KOPT-K1 (cell line): Measurements from ENCODE around the gene PEX11B.

Experiments used
- H3K27ac ChIP-seq: fragments of 200-600 bp; sonication (generic); 2 replicates; pipeline ENCODE4 v1.5.1; 2016; ENCODE audit warnings: antibody characterized with exemption, mild to moderate bottlenecking, low read depth, low read length; ENCODE audit not compliant: poor library complexity, severe bottlenecking
- H3K36me3 ChIP-seq: fragments of 200-600 bp; sonication (generic); 2 replicates; pipeline ENCODE4 v1.5.1; 2017; ENCODE audit warnings: antibody characterized with exemption, mild to moderate bottlenecking, low read length, moderate library complexity; ENCODE audit not compliant: insufficient read depth
- H3K9me3 ChIP-seq: fragments of 200-600 bp; sonication (generic); 2 replicates; pipeline ENCODE4 v1.5.1; 2017; ENCODE audit warnings: antibody characterized with exemption, low read length, mild to moderate bottlenecking; ENCODE audit not compliant: insufficient read depth, poor library complexity, severe bottlenecking

PEX11B gene, protein sequence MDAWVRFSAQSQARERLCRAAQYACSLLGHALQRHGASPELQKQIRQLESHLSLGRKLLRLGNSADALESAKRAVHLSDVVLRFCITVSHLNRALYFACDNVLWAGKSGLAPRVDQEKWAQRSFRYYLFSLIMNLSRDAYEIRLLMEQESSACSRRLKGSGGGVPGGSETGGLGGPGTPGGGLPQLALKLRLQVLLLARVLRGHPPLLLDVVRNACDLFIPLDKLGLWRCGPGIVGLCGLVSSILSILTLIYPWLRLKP

GRCh38 chr1:145918144-145918991 is at the start of gene PEX11B:
TSS of gene PEX11B (minus strand) at chr1:145918717. CDS start at chr1:145918688, 29 bp downstream.
- peaks cover 44% of the 10 kb centered on the region for H3K36me3 ChIP-seq
- peak within 1 kb of the TSS; percentile 75 for H3K27ac ChIP-seq
- H3K9me3 ChIP-seq, result no peaks in the 10 kb centered on the region

DNA sequence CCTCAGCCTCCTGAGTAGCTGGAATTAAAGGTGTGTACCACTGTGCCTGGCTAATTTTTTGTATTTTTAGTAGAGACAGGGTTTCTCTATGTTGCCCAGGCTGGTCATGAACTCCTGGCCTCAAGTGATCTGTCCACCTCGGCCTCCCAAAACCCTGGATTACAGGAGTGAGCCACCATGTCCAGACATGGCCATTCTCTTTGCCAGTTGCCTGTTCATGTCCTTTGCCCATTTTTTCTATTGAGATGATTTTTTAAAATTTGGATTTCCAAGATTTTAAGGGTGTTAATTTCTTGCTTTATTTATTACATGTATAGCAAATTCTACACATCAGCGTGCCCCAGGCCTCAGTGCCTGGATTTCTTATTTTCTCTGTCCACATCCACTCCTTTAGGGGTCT is 48.8 kb upstream of the PEX11B start:
- Histone ChIP-seq H3K9me3 (peaks cover 12% of the 10 kb centered on the region), H3K27ac (no peak overlapping the region)

DNA sequence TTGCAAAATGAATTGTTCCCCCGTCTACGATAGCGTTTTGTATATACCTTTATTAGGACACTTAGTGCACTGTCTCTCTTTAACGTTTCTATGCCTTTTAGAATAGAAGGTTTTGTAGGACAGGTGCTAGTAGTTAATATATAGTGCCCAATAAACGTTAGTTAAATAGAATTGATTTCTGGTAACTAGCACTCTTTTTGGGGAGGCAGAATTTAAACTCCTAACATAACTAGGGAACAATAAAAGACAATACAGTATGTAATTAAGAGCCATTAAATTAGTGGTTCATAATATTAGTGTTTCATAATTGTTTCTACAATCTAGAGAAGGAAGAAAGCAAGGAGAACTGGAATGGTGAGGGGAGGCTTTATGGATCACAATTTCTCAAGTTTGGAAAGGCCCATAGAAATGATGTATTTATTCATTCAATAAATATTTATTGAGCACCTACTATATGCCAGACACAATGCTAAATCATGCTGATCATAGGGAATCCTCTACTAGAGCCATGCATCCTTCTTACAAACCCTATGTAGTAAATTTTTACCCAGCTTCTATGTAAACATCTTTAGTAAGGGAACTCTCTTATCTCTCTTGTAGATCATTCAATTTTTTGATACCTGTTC is 46.7 kb upstream of the PEX11B start:
- H3K9me3 ChIP-seq, result peaks cover 12% of the 10 kb centered on the region
- H3K27ac ChIP-seq, result peak overlapping the region; percentile 65
- H3K36me3 ChIP-seq, result no peaks in the 10 kb centered on the region

More for the DNA sequence above, 48.8 kb upstream of the PEX11B start:
- no peaks in the 10 kb centered on the region for H3K36me3 ChIP-seq

DNA sequence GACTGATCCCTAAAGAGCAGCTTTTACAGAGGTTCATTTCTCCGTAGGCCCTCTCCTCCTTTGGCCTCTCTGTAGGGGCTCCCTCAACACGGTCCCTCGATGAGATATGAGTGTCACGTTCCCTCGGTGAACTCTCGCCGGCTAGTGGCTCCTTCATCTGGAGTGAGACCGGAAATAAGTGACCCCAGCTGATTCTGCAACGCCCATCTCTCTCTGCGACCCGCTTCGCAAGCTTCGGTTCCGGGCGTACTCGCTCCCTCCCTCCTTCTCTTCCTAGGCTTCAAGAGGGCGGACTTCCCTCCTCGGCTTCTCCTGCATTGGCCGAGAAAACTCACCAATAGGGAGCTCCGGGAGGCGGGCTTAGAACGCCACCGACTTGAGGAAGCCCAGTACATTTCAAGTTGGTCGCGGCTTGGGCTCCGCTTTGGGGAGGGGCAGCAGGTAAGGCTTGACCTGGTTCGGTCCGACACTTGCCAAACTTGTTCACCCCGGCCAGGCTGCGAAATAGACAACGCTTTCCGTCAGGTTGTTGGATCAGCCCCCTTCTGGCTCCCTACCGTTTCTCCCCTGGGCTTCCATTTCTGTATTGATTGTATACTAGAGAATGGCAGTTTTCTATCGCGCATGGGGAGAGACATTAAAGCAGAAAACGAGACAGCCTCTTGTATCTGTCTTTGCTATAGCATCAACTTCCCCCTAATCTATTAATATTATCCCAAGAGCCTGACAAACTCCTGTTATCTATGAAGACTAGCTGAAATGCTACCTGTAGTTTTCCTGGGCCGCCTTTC is 46.0 kb upstream of the PEX11B start, which contains the start of the genes ANKRD34A and POLR3GL:
Gene ANKRD34A (minus strand): TSS at position 248 of the 791 bp plus-strand sequence. CDS start 2,816 bp downstream, outside the sequence.
Gene POLR3GL (plus strand): TSS at position 363 of the 791 bp plus-strand sequence. CDS start 10,176 bp downstream, outside the sequence.
- Histone ChIP-seq H3K36me3 (no peaks in the 10 kb centered on the region), H3K27ac (peak within 1 kb of the TSS; percentile 65)

GRCh38 chr1:145963265-145964019 is 44.9 kb upstream of the PEX11B start:
- Histone ChIP-seq H3K27ac (peak overlapping the region; percentile 65), H3K9me3 (peaks cover 12% of the 10 kb centered on the region), H3K36me3 (no peaks in the 10 kb centered on the region)

More for the DNA sequence above, 46.0 kb upstream of the PEX11B start, which contains the start of the genes ANKRD34A and POLR3GL:
- peaks cover 12% of the 10 kb centered on the region for H3K9me3 ChIP-seq

GRCh38 chr1:145962157-145963102 is 43.9 kb upstream of the PEX11B start:
- H3K27ac ChIP-seq, result no peak overlapping the region

DNA sequence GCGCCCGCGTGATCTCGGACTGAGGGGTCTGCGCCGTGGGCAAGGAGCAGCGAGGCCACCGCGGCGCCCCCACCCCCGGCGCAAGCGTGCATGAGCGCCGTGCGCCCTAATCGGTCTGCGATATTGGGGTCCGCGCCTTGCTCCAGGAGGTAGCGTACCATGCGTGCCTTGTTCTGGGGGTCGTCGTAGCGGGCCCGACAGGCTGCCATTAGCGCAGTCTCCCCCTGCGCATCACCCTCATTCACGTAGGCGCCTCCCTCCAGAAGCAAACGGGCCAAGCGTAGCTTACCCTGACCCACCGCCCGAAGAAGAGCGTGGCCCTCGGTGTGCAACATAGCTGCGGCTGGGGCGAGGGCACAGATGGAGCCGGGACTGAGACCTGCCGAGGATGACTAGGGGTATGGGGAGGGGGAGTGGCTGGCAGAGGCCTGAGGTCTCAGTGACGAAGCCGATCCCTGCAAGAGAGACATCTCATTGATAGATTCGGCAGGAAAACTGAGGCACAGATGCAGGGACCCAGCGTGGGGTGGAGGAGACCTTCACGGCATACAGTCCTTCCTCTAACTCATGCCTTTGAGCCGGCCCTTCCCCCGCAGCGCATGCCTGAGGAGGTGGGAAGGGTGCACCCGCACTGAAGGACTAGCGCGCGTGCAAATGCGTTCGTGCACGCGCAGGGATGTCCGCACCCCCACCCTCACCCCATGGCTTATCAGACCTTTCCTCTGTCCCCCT is 43.1 kb upstream of the PEX11B start:
- H3K27ac ChIP-seq, result peak overlapping the region; percentile 22

More at GRCh38 chr1:145962157-145963102, 43.9 kb upstream of the PEX11B start:
- Histone ChIP-seq H3K9me3 (peaks cover 8% of the 10 kb centered on the region), H3K36me3 (no peaks in the 10 kb centered on the region)

DNA sequence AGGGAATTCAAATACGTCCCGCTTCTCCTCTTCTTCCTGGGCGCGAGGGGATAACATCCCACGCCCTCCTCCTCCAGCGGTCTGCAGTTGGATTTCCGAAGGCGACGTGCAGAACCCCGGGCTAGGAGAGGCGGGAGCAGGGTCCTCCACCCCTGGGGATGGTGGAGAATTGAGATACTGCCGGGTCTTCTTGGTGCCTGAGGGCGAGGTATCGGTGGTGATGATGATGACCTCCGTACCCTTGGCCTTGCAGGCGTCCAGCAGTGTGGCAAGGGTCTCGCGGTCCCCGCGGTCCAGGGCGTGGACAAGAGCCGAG is 42.5 kb upstream of the PEX11B start:
- no peaks in the 10 kb centered on the region for H3K9me3 ChIP-seq
- peak overlapping the region; percentile 22 for H3K27ac ChIP-seq
- no peaks in the 10 kb centered on the region for H3K36me3 ChIP-seq

More for the DNA sequence above, 43.1 kb upstream of the PEX11B start:
- H3K36me3 ChIP-seq, result no peaks in the 10 kb centered on the region
- H3K9me3 ChIP-seq, result no peaks in the 10 kb centered on the region

DNA sequence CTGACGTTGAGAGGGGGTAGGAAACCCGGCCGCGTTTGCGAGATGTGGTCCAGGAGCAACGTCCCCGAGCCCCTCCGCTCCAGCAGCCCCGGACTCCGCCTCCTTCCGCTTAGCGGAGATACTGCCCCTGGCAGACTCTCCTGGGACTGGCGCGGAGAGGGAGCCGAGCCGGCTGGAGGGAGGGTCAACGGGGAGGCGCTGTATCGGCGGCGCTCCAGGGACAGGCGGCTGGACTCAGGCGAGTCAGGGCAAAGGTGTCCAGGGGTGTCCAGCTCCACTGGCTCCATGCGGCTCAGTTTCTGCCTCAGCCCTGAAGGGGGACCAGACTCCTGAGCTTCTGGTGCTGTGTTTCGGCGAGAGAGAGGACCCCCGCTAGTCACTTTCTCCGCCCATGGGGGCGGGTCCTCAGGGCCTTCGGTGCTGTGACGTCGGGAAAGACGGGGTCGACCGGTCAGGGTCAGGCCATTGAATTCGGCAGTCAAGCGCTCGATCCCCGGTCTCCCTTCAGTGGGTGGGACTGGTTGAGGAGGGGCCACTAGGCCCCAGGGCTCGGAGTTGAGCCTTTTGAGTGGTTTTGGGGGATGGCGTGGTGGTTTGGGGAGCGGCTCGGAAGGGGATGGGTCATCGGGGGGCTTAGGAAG is 42.1 kb upstream of the PEX11B start:
- H3K9me3 ChIP-seq, result no peaks in the 10 kb centered on the region
- H3K36me3 ChIP-seq, result no peaks in the 10 kb centered on the region
- peak overlapping the region; percentile 22 for H3K27ac ChIP-seq

GRCh38 chr1:145959957-145960467 is 41.5 kb upstream of the PEX11B start:
- no peaks in the 10 kb centered on the region for H3K9me3 ChIP-seq
- no peak overlapping the region for H3K27ac ChIP-seq
- H3K36me3 ChIP-seq, result no peaks in the 10 kb centered on the region

GRCh38 chr1:145959333-145959732 is 40.8 kb upstream of the PEX11B start:
- Histone ChIP-seq H3K9me3 (no peaks in the 10 kb centered on the region), H3K36me3 (no peaks in the 10 kb centered on the region), H3K27ac (no peak overlapping the region)

- H3K9me3 ChIP-seq, result no peaks in the 10 kb centered on the region
- no peak overlapping the region for H3K27ac ChIP-seq
- H3K36me3 ChIP-seq, result peaks cover 5% of the 10 kb centered on the region; the same call in 1 of the 2 replicates
These were observed 40.2 kb upstream of the PEX11B start for GRCh38 chr1:145958734-145959133.
